ENCODE measurements around the gene CTSH.
"Not testable (repeated sequence)": the region's sequence is repeated elsewhere in the genome, so short reads cannot be mapped to it uniquely, and the experiment has no call there.

Gene CTSH

DNA sequence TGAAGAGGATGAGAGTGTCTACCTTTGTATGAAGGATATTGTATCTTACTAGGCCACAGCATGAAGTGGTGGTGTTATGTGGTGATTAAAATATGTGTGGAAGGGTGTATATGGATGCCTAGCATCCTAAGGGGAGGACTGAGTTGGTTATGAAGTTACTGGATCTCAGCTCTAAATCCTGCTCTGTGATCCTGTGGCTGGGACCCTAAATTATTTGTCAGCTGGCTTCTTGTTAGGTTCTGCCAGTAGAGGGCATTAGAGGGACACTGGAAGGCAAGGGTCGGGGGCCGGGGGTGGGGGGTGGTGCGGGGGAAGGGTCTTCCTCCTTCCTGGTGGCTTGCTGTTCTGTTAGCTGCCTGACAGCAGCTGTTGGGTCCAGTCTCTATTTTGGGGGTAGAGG is 37.3 kb downstream of the CTSH start:
- intact Hi-C loops (cut with DNase I) = loop anchor here (10.0 kb wide), 1 partner anchor 67 kb away; no protein-coding TSS in a partner anchor

GRCh38 chr15:78906316-78906620 is 38.6 kb downstream of the CTSH start:
- intact Hi-C loops (cut with DNase I) = loop anchor here (10.0 kb wide), 1 partner anchor 69 kb away; no protein-coding TSS in a partner anchor
- DNase-seq = no peak

More for the DNA sequence above, 37.3 kb downstream of the CTSH start:
- no peak for DNase-seq

DNA sequence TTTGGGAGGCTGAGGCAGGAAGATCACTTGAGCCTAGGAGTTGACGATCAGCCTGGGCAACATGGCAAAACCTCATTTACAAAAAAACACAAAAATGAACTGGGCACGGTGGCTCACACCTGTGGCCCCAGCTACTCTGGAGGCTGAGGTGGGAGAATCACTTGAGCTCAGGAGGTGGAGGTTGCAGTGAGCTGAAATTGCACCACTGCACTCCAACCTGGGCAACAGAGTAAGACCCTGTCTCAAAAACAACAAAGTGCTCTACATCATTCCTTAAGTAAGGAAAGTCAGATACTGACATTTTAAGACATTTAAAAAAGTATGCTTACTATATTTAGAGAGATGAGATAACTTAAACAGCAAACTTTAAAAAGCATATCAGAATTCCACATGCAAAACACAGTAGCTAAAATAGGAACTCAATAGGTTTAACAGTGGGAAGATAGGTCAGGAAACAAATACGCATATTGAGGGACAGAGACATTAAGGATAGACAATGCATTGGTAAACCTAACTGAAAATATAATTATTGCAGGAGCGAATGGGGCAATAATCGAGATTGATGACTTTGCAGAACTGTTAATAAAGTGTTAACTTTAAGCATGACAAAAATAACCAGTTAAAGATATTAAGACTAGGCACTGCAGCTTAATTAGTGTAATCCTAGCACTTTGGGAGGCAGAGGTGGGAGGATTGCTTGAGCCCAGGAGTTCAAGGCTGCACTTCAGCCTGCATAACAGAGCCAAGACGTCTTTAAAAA is 40.1 kb downstream of the CTSH start:
- intact Hi-C loops (cut with DNase I) = loop anchor here (10.0 kb wide), 1 partner anchor 70 kb away; no protein-coding TSS in a partner anchor
- DNase-seq = no peak

DNA sequence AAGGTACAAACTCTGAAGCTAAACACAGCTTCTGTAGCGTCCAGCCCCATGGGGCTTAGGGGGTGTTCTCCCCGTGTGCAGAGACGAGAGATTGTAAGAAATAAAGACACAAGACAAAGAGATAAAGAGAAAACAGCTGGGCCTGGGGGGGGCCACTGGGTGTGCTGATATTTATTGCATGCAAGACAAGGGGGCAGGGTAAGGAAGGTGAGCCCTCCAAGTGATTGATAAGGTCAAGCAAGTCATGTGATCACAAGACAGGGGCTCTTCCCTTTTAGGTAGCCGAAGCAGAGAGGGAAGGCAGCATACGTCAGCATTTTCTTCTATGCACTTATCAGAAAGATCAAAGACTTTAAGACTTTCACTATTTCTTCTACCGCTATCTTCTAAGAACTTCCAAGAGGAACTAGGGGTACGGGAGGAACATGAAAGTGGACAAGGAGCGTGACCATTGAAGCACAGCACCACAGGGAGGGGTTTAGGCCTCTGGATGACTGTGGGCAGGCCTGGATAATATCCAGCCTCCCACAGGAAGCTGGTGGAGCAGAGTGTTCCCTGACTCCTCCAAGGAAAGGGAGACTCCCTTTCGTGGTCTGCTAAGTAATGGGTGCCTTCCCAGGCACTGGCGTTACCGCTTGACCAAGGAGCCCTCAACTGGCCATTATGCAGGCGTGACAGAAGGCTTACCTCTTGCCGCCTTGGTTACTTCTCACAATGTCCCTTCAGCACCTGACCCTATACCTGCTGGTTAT is 42.4 kb downstream of the CTSH start:
- intact Hi-C loops (cut with DNase I) = loop anchor here (10.0 kb wide), 1 partner anchor 72 kb away; no protein-coding TSS in a partner anchor
- not testable (repeated sequence) for DNase-seq

DNA sequence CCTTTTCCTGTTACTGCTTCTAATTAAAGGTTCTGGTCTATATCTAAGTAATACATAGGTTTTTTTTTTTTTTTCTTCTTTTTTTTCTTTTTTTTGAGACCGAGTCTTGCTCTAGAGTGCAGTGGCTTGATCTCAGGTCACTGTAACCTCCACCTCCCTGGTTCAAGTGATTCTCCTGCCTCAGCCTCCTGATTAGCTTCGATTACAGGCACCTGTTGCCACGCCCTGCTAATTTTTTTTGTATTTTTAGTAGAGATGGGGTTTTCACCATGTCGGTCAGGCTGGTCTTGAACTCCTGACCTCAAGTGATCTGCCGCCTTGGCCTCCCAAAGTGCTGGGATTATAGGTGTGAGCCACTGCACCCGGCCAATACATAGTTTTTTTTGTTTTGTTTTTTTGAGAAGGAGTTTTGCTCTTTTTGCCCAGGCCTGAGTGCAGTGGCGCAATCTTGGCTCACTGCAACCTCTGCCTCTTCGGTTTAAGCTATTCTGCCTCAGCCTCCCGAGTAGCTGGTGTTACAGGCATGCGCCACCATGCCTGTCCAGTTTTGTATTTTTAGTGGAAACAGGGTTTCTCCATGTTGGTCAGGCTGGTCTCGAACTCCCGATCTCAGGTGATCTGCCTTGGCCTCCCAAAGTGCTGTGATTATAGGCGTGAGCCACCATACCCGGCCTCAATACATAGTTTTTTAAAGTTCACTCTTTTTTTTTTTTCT is 43.9 kb downstream of the CTSH start:
- intact Hi-C loops (cut with DNase I) = loop anchor here (10.0 kb wide), 1 partner anchor 74 kb away; no protein-coding TSS in a partner anchor

DNA sequence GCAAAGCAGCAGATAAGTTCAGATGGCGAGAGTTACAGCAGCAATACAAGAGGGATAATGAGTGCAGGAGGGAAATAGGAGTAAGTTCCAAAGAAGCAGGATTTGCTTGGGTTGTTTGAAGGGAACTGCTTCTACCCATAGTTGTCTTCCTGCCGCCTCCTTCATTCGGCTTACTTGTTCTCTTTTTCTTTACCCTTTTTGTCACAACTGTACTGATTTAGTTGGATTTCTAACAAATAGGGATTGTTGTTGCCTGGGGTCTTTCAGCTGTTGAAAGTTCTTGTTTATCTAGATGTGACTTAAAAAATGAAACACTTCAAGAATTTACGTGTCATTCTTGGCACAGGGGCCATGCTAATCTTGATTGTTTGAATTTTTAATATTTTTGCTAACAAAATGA is 46.3 kb downstream of the CTSH start:
- DNase-seq = no peak
- intact Hi-C loops (cut with DNase I) = no loop called here

More for the DNA sequence above, 43.9 kb downstream of the CTSH start:
- DNase-seq = not testable (repeated sequence)

DNA sequence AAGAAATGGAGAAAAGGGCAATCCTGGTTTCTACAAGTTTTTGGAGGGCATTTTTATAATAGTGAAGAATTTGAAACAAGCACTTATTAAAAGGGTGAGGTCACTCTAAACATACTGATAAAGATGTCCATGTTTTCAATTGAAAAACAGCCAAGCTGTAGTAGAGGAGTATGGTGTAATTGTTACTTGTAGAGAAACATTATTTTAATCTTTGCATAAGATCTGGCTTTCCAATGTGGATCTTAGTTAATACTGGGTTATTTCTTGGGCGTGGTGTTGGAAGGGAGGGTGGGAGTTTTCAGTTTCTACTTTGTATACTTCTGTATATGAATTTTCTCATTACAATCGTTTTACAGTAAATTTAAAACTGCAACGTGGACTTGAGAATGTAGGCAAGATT is 49.4 kb downstream of the CTSH start:
- intact Hi-C loops (cut with DNase I) = no loop called here
- DNase-seq = no peak

DNA sequence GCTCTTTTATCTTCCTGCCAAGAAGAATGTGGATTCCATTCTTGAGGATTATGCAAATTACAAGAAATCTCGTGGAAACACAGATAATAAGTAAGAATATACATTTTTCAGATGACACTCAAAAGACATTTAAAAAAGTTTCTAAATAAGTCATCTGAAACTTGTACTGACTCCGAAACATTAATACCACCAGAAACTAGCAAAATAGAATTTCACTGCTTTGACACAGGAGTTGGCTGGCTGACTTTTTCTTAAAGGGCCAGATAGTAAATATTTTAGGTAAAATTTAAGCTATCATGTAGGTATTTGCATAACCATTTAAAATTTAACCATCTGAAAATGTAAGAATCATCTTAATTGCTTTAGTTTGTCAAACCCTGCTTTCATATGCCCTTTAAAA is 51.3 kb downstream of the CTSH start:
- no peak for DNase-seq
- intact Hi-C loops (cut with DNase I) = no loop called here

DNA sequence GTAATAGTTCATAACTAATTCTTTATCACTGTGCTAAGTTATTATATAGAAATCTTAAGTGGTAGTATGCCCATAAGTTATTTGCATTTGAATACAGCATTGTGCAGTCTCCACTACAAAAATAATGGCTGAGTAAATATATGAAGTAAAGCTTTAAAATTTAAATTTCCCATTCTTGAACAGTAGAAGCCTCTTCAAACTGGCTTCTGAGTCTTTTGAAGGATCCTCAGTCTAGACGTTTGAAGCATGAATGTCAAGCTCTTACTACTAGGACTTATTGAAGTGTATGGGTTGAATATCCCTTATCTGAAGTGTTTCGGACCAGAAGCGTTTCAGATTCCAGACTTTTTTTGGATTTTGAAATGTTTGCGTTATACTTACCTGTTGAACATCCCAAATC is 55.8 kb downstream of the CTSH start:
- no peak for DNase-seq
- intact Hi-C loops (cut with DNase I) = no loop called here

GRCh38 chr15:78881681-78882080 is 63.2 kb downstream of the CTSH start:
- intact Hi-C loops (cut with DNase I) = no loop called here
- no peak for DNase-seq

DNA sequence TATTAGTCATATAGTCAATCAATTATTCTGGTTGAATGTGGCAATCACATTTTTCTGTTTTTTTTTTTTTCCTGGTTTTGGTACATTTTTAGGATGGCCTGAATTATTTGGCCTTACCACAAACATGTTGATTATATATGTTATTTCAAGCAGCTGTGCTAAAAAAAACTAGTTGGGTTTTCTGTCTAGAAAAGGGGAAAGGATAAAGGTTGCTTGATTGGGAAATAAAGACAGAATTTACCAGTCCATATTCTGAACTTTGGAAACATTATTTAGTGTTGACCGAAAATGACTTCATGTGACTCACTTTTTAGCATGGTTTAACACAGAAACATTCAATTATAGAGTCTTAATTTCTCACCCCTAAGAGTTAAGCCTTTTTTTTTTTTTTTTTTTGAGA is 64.0 kb downstream of the CTSH start:
- intact Hi-C loops (cut with DNase I) = no loop called here
- no peak for DNase-seq

- DNase-seq = no peak
- intact Hi-C loops (cut with DNase I) = no loop called here
Measured at GRCh38 chr15:78880242-78880533, 64.7 kb downstream of the CTSH start.

DNA sequence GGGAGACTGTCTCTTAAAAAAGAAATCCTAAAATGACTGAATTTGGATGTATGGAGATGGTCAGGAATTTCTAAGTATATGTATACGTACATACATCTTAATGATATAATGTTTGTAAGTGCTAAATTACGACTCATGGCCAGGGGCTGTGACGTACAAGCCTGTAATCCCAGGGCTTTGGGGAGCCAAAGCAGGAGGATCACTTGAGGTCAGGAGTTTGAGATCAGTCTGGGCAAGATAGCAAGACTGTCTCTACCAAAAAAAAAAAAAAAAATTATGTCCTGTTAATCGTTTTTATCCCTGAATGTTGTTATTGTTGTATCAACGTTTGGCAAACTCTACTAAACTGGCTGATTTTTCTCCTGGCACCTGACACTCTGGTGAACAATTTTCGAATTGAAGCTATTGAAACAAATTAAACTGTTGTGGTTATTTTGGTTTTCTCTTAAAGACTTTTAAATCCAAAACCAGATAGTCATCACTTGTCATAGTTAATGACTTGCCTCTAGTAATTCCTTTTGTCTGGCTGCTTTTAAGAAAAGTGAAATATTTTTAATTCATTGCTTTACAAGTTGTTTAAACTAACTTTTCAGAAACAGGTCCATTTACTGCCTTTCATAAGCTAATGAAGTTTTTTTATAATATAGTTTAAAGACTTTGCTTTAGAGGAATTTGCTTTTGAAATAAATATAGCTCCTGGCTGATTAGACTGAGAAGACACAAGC is 65.2 kb downstream of the CTSH start:
- intact Hi-C loops (cut with DNase I) = no loop called here
- DNase-seq = no peak

DNA sequence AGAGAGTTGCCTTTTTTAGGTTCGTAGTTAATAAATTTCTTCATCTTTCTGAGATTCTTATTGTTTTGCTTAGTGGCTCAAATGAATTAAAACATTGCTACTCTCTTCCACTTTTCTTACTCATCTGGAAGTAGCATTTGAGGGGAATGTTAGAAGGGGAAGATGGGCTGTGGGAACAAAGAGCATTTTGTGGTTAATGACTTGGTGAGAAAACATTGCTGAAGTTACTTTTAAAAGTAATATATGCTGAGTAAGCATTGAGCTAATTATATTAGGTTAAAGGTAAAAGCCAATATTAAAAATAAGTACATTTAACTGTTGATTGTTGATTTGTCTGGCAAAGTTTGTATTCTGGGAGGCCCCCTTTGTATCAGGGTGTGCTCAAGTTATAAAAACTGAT is 66.5 kb downstream of the CTSH start:
- no peak for DNase-seq
- intact Hi-C loops (cut with DNase I) = no loop called here

DNA sequence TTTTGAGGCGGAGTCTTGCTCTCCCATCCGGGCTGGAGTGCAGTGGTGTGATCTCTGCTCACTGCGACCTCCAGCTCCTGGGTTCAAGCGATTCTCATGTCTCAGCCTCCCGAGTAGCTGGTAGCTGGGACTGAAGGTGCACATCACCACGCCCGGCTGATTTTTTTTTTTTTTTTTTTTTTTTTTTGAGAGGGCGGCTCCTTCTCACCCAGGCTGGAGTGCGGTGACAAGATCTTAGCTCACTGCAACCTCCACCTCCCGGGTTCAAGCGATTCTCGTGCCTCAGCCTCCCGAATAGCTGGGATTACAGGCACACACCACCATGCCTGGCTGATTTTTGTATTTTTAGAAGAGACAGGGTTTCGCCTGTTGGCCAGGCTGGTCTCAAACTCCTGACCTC is 67.9 kb downstream of the CTSH start:
- intact Hi-C loops (cut with DNase I); DNase-seq: not testable (repeated sequence)

DNA sequence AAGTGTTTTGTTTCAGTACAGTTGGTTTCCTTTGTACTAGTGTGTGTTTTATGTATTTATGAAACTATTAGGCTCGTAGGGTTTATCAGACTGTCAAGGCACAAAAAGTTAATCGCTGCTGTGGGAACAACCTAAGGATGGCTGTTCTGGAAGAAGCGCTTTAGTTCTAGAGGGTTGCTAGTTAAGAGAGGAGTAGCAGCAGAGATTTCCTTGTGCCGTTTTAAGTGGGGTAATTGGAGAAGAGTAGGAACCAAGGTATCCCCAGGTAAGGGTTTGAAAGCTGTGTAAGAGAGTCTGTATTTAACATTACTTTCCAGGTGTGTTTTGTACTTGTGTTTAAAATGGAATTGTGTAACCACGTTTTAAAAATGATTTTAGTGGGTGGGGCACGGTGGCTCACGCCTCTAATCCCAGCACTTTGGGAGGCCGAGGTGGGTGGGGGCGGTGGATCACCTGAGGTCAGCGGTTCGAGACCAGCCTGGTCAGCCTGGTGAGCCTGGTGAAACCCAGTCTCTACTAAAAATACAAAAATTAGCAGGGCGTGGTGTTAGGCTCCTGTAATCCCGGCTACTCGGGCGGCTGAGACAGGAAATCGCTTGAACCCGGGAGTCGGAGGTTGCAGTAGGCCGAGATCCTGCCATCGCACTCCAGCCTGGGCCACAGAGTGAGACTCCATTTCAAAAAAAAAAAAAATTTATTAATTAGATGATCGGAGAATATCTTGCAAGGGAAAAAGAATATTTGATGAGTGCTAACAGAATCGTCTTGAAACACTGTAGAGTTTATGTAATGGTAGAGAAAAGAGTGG is 69.5 kb downstream of the CTSH start:
- no peak for DNase-seq
- intact Hi-C loops (cut with DNase I) = no loop called here

DNA sequence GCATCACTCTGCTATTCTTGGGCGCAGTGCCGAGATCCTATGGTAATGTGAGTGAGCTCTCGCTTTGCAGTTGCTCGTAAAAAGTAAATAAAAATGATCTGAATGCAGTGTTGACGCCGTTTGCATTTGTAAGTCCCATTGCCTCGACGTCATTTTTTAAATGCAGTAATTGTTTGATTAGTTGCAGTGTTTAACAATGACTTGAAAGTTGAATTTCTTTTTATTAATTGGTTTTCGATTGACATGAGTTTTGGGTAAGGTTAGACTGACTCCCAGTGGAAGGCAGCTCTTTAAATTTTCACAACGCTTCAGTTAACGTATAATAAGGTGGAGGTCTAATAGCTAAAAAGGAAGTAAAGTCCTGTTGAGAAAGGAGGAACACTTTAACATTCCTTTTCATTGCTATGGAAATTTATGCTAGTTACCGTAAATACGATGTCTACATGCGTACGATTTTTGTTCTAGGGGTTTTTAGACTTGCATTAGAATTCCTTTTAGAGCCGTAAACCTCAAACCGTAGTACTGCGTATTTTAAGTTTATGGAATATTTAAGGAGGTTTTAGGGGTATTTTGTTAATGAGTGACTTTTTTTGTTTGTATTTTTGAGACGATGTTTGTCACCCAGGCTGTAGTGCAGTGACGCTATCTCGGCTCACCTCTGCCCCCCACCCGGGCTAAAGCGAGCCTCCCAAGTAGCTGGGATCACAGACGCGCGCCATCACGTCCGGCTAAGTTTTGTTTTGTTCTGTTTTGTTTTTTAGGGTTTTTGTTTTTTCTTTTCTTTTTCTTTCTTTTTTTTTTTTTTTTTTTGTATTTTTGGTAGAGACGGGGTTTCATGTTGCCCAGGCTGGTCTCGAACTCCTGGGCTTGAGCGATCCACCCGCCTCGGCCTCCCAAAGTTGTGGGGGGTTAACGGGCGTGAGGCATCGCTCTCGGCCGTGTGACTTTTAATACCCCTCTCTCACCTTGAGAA is 70.8 kb downstream of the CTSH start:
- no peak for DNase-seq
- intact Hi-C loops (cut with DNase I) = no loop called here

DNA sequence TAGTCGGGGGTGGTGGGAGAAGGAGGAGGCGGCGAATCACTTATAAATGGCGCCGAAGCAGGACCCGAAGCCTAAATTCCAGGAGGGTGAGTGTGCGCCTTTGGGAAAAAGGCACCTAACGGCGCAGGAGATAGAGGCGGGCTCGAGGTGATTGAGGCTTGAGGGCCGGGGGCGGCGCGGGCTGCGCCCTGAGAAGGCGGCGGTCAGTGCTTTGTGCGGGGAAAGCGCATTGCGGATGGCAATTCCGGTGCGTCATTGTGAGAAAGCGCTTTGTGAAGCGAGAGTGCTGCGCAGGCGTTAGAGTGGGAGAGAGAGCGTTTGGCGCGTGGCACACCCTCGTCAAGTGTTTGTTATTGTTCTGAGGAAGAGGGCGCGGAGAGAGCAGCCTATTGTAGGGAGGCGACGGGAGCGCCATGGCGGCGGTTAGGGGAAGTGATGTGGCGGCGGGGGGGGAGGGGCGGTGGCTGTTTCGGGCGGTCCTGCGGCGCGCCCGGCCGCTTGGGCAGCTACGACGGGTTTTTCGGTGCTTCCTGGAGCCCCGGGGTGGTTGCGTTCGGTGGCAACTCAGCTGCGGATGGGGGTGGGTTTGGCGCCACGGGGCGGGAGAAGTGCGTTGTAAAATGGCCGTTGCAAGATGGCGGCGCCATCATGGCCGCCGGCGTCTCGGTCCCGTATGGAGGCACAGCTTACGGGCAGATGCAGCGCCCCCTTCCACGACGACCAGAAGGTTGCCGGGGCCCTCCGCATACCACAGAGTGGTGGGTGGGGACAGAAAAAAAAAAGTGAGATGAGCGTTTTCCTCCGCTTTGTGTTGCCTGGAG is 71.7 kb downstream of the CTSH start:
- intact Hi-C loops (cut with DNase I) = no loop called here

More for the DNA sequence above, 71.7 kb downstream of the CTSH start:
- peak; percentile 70 to 96 (median 79) for DNase-seq
